Measurements from ENCODE around the gene GABRR2.

GABRR2 gene

GRCh38 chr6:89264296-89264695 lies 50.8 kb downstream of the GABRR2 start:
- H3K4me3 Mint-ChIP-seq = no peak overlapping the region
- no peak for ATAC-seq
- H3K27ac Mint-ChIP-seq = no peak overlapping the region
- H3K9me3 Mint-ChIP-seq = no peaks in the 10 kb centered on the region
- no peaks in the 10 kb centered on the region for H3K27me3 Mint-ChIP-seq
- H3K36me3 Mint-ChIP-seq = no peaks in the 10 kb centered on the region
- H3K4me1 Mint-ChIP-seq = peaks cover 9% of the 10 kb centered on the region

GRCh38 chr6:89260832-89261231 lies 54.3 kb downstream of the GABRR2 start:
- no peak for ATAC-seq
- Mint-ChIP-seq H3K27me3 (no peaks in the 10 kb centered on the region), H3K9me3 (no peaks in the 10 kb centered on the region), H3K4me1 (peaks cover 15% of the 10 kb centered on the region), H3K36me3 (no peaks in the 10 kb centered on the region), H3K27ac (no peak overlapping the region), H3K4me3 (no peak overlapping the region)

- Mint-ChIP-seq H3K27ac (no peak overlapping the region), H3K9me3 (no peaks in the 10 kb centered on the region), H3K4me1 (peaks cover 15% of the 10 kb centered on the region), H3K27me3 (no peaks in the 10 kb centered on the region), H3K36me3 (no peaks in the 10 kb centered on the region), H3K4me3 (no peak overlapping the region)
- ATAC-seq = no peak
Observed at GRCh38 chr6:89260310-89260709, 54.8 kb downstream of the GABRR2 start.

- no peaks in the 10 kb centered on the region for H3K27me3 Mint-ChIP-seq
- no peak overlapping the region for H3K27ac Mint-ChIP-seq
- no peaks in the 10 kb centered on the region for H3K36me3 Mint-ChIP-seq
- ATAC-seq = no peak
- peaks cover 15% of the 10 kb centered on the region for H3K4me1 Mint-ChIP-seq
- no peak overlapping the region for H3K4me3 Mint-ChIP-seq
- H3K9me3 Mint-ChIP-seq = no peaks in the 10 kb centered on the region
Observed at GRCh38 chr6:89258912-89259311, 56.2 kb downstream of the GABRR2 start.

GRCh38 chr6:89257781-89258180 lies 57.3 kb downstream of the GABRR2 start:
- no peak overlapping the region for H3K27ac Mint-ChIP-seq
- H3K4me1 Mint-ChIP-seq = peaks cover 15% of the 10 kb centered on the region
- no peaks in the 10 kb centered on the region for H3K36me3 Mint-ChIP-seq
- ATAC-seq = no peak
- H3K4me3 Mint-ChIP-seq = no peak overlapping the region
- no peaks in the 10 kb centered on the region for H3K27me3 Mint-ChIP-seq
- H3K9me3 Mint-ChIP-seq = no peaks in the 10 kb centered on the region

- H3K36me3 Mint-ChIP-seq = no peaks in the 10 kb centered on the region
- H3K27me3 Mint-ChIP-seq = no peaks in the 10 kb centered on the region
- H3K4me3 Mint-ChIP-seq = no peak overlapping the region
- H3K4me1 Mint-ChIP-seq = peaks cover 15% of the 10 kb centered on the region
- H3K9me3 Mint-ChIP-seq = no peaks in the 10 kb centered on the region
- no peak overlapping the region for H3K27ac Mint-ChIP-seq
- ATAC-seq = no peak
Observed at GRCh38 chr6:89257346-89257745, 57.8 kb downstream of the GABRR2 start.

GRCh38 chr6:89255417-89255816 lies 59.7 kb downstream of the GABRR2 start:
- Mint-ChIP-seq H3K9me3 (no peaks in the 10 kb centered on the region), H3K36me3 (no peaks in the 10 kb centered on the region), H3K4me1 (peaks cover 12% of the 10 kb centered on the region), H3K27ac (no peak overlapping the region), H3K27me3 (no peaks in the 10 kb centered on the region), H3K4me3 (no peak overlapping the region)
- ATAC-seq = no peak

GRCh38 chr6:89254569-89254968 lies 60.5 kb downstream of the GABRR2 start:
- no peak overlapping the region for H3K4me3 Mint-ChIP-seq
- no peak overlapping the region for H3K27ac Mint-ChIP-seq
- H3K9me3 Mint-ChIP-seq = no peaks in the 10 kb centered on the region
- no peaks in the 10 kb centered on the region for H3K36me3 Mint-ChIP-seq
- ATAC-seq = no peak
- peaks cover 7% of the 10 kb centered on the region for H3K4me1 Mint-ChIP-seq
- peaks cover 2% of the 10 kb centered on the region for H3K27me3 Mint-ChIP-seq

GRCh38 chr6:89252907-89253306 lies 62.2 kb downstream of the GABRR2 start:
- no peak for ATAC-seq
- no peak overlapping the region for H3K27ac Mint-ChIP-seq
- H3K9me3 Mint-ChIP-seq = no peaks in the 10 kb centered on the region
- H3K4me3 Mint-ChIP-seq = no peak overlapping the region
- no peaks in the 10 kb centered on the region for H3K36me3 Mint-ChIP-seq
- no peaks in the 10 kb centered on the region for H3K4me1 Mint-ChIP-seq
- peaks cover 7% of the 10 kb centered on the region for H3K27me3 Mint-ChIP-seq

GRCh38 chr6:89251976-89252375 lies 63.1 kb downstream of the GABRR2 start:
- no peaks in the 10 kb centered on the region for H3K4me1 Mint-ChIP-seq
- H3K27ac Mint-ChIP-seq = no peak overlapping the region
- peaks cover 9% of the 10 kb centered on the region for H3K27me3 Mint-ChIP-seq
- H3K9me3 Mint-ChIP-seq = no peaks in the 10 kb centered on the region
- no peaks in the 10 kb centered on the region for H3K36me3 Mint-ChIP-seq
- no peak for ATAC-seq
- H3K4me3 Mint-ChIP-seq = no peak overlapping the region

GRCh38 chr6:89251170-89251569 lies 63.9 kb downstream of the GABRR2 start:
- no peaks in the 10 kb centered on the region for H3K36me3 Mint-ChIP-seq
- no peak for ATAC-seq
- no peak overlapping the region for H3K27ac Mint-ChIP-seq
- H3K4me1 Mint-ChIP-seq = no peaks in the 10 kb centered on the region
- H3K4me3 Mint-ChIP-seq = no peak overlapping the region
- H3K9me3 Mint-ChIP-seq = no peaks in the 10 kb centered on the region
- peaks cover 18% of the 10 kb centered on the region for H3K27me3 Mint-ChIP-seq

- Mint-ChIP-seq H3K27me3 (peaks cover 22% of the 10 kb centered on the region), H3K4me1 (no peaks in the 10 kb centered on the region), H3K36me3 (no peaks in the 10 kb centered on the region), H3K4me3 (no peak overlapping the region), H3K27ac (no peak overlapping the region), H3K9me3 (no peaks in the 10 kb centered on the region)
- no peak for ATAC-seq
Observed at GRCh38 chr6:89250239-89250638, 64.9 kb downstream of the GABRR2 start.

GRCh38 chr6:89244241-89244985 lies 70.7 kb downstream of the GABRR2 start:
- H3K9me3 Mint-ChIP-seq = no peaks in the 10 kb centered on the region
- no peaks in the 10 kb centered on the region for H3K36me3 Mint-ChIP-seq
- H3K27me3 Mint-ChIP-seq = peaks cover 36% of the 10 kb centered on the region
- no peak for ATAC-seq
- peaks cover 7% of the 10 kb centered on the region for H3K4me1 Mint-ChIP-seq
- H3K27ac Mint-ChIP-seq = no peak overlapping the region
- no peak overlapping the region for H3K4me3 Mint-ChIP-seq

- Mint-ChIP-seq H3K27ac (no peak overlapping the region), H3K27me3 (peaks cover 41% of the 10 kb centered on the region), H3K4me3 (no peak overlapping the region), H3K9me3 (no peaks in the 10 kb centered on the region), H3K36me3 (no peaks in the 10 kb centered on the region), H3K4me1 (peaks cover 12% of the 10 kb centered on the region)
- ATAC-seq = no peak
Observed at GRCh38 chr6:89243331-89243629, 71.8 kb downstream of the GABRR2 start.

- Mint-ChIP-seq H3K4me3 (no peak overlapping the region), H3K27ac (no peak overlapping the region), H3K36me3 (no peaks in the 10 kb centered on the region), H3K4me1 (peaks cover 12% of the 10 kb centered on the region), H3K9me3 (no peaks in the 10 kb centered on the region), H3K27me3 (peaks cover 47% of the 10 kb centered on the region)
- ATAC-seq = no peak
Observed at GRCh38 chr6:89242574-89243330, 72.3 kb downstream of the GABRR2 start.

- H3K27ac Mint-ChIP-seq = no peak overlapping the region
- H3K27me3 Mint-ChIP-seq = peaks cover 47% of the 10 kb centered on the region
- no peak overlapping the region for H3K4me3 Mint-ChIP-seq
- H3K4me1 Mint-ChIP-seq = peaks cover 12% of the 10 kb centered on the region
- H3K9me3 Mint-ChIP-seq = peaks cover 8% of the 10 kb centered on the region
- ATAC-seq = no peak
- H3K36me3 Mint-ChIP-seq = peaks cover 8% of the 10 kb centered on the region
Observed at GRCh38 chr6:89239338-89239737, 75.8 kb downstream of the GABRR2 start.
